ENCODE data around the gene ADH6. TPM values are rescaled to one million over a fixed set of nuclear protein-coding genes. Genes with fewer than 3 reads are reported as not detected.

ADH6 gene
- total and polyA plus RNA-seq, 9 of the 15 experiments (the other 6 are each of a cell fraction or from before 2014, with no cell fraction given), result 0.13 TPM; not detected in 8

GRCh38 chr4:99159699-99160098, 59.3 kb downstream of the ADH6 start:
- Histone ChIP-seq H3K9me3 (replicated peaks; ENCODE audit: control insufficient read depth, insufficient read depth, low read depth, low read length) (no peaks in the 10 kb centered on the region), H3K36me3 (ENCODE audit: control insufficient read depth, insufficient read depth, low read length) (no peaks in the 10 kb centered on the region), H3K9ac (ENCODE audit: insufficient read depth in 1 of 2, low read depth in 2 of 2, low read length in 2 of 2) (no peak overlapping the region), H3K4me1 (replicated peaks in 1 of 2; ENCODE audit: control insufficient read depth in 2 of 2, insufficient read depth in 2 of 2, low read length in 2 of 2) (no peaks in the 10 kb centered on the region), H3K27me3 (ENCODE audit: control insufficient read depth in 2 of 2, insufficient read depth in 2 of 2, low read length in 2 of 2) (no peaks in the 10 kb centered on the region), H3K4me3 (no peak overlapping the region), H3K9me1 (ENCODE audit: control insufficient read depth, insufficient read depth, low read length) (no peaks in the 10 kb centered on the region), H4K20me1 (replicated peaks; ENCODE audit: control insufficient read depth, insufficient read depth, low read length) (no peaks in the 10 kb centered on the region), H3K4me2 (ENCODE audit: insufficient read depth, low read length) (no peak overlapping the region), H3K27ac (ENCODE audit: extremely low read depth, low read depth, low read length) (no peak overlapping the region), H2AFZ (ENCODE audit: low read depth, low read length) (no peak overlapping the region), H3K79me2 (ENCODE audit: control insufficient read depth, insufficient read depth, low read length) (no peaks in the 10 kb centered on the region)
- in situ Hi-C loops (cut with MboI) (no loop called here), intact Hi-C loops (cut with micrococcal nuclease) (no loop called here)
- no peak for DNase-seq (ENCODE audit: extremely low read depth in 1 of 4, low spot score in 3 of 4)
- no peak; the same call in 2 of the 3 replicates for ATAC-seq
- no peak for TF ChIP-seq ZNF778 (CRISPR knock-in tag; IDR thresholded peaks at IDR 0.05)
- TF ChIP-seq ZNF444 (CRISPR knock-in tag; IDR thresholded peaks at IDR 0.05), result no peak
- TF ChIP-seq MAZ (CRISPR knock-in tag; conservative IDR thresholded peaks at IDR 0.05 in 1 of 2, IDR thresholded peaks at IDR 0.05 in 1 of 2), result no peak
- FAIRE-seq, result peak; percentile 29
- no TSS peak for BruUV-seq (replicated peaks)
- 0% methylated on average over 1 of the region's 1 CpG for WGBS (ENCODE audit: insufficient coverage, low coverage, missing lambda C conversion rate)
- CTCF ChIA-PET (ENCODE audit: low intra/inter-chr PET ratio), result no interaction called here
- POLR2A ChIA-PET, result no interaction called here

- Histone ChIP-seq H3K9ac (ENCODE audit: insufficient read depth in 1 of 2, low read depth in 2 of 2, low read length in 2 of 2) (no peak overlapping the region), H3K27me3 (ENCODE audit: control insufficient read depth in 2 of 2, insufficient read depth in 2 of 2, low read length in 2 of 2) (no peaks in the 10 kb centered on the region), H3K36me3 (ENCODE audit: control insufficient read depth, insufficient read depth, low read length) (no peaks in the 10 kb centered on the region), H3K4me2 (ENCODE audit: insufficient read depth, low read length) (no peak overlapping the region), H3K4me1 (replicated peaks in 1 of 2; ENCODE audit: control insufficient read depth in 2 of 2, insufficient read depth in 2 of 2, low read length in 2 of 2) (no peaks in the 10 kb centered on the region), H2AFZ (ENCODE audit: low read depth, low read length) (no peak overlapping the region), H3K79me2 (ENCODE audit: control insufficient read depth, insufficient read depth, low read length) (no peaks in the 10 kb centered on the region), H3K4me3 (no peak overlapping the region), H3K9me3 (replicated peaks; ENCODE audit: control insufficient read depth, insufficient read depth, low read depth, low read length) (no peaks in the 10 kb centered on the region), H3K9me1 (ENCODE audit: control insufficient read depth, insufficient read depth, low read length) (no peaks in the 10 kb centered on the region), H4K20me1 (replicated peaks; ENCODE audit: control insufficient read depth, insufficient read depth, low read length) (no peaks in the 10 kb centered on the region), H3K27ac (ENCODE audit: extremely low read depth, low read depth, low read length) (no peak overlapping the region)
- in situ Hi-C loops (cut with MboI), result no loop called here
- ChIA-PET CTCF (ENCODE audit: low intra/inter-chr PET ratio) (no interaction called here), POLR2A (no interaction called here)
- 3% methylated on average over 3 of the region's 3 CpGs for WGBS (ENCODE audit: insufficient coverage, low coverage, missing lambda C conversion rate)
- no peak for ATAC-seq
- TF ChIP-seq PHB (CRISPR knock-in tag; IDR thresholded peaks at IDR 0.05), result no peak
- TF ChIP-seq ZNF717 (CRISPR knock-in tag; IDR thresholded peaks at IDR 0.05), result no peak
- TF ChIP-seq NBN (IDR thresholded peaks at IDR 0.05; ENCODE audit: low read depth), result no peak
- no peak for TF ChIP-seq HNRNPUL1 (IDR thresholded peaks at IDR 0.05; ENCODE audit: low read length)
- no peak for TF ChIP-seq CHD4 (IDR thresholded peaks at IDR 0.05; ENCODE audit: insufficient read depth, insufficient replicate concordance, low read depth, low read length, poor library complexity, severe bottlenecking)
- no peak for TF ChIP-seq GTF2A2 (tag; IDR thresholded peaks at IDR 0.05)
- TF ChIP-seq TAF1 (IDR thresholded peaks at IDR 0.05; ENCODE audit: control insufficient read depth, extremely low read depth, insufficient read depth, low read length, severe bottlenecking), result no peak
- TF ChIP-seq NELFE (IDR thresholded peaks at IDR 0.05; ENCODE audit: insufficient read depth, insufficient read length), result no peak
- TF ChIP-seq ZZZ3 (IDR thresholded peaks at IDR 0.05), result no peak
- no peak for TF ChIP-seq FOXK2 (conservative IDR thresholded peaks at IDR 0.05 in 1 of 2, IDR thresholded peaks at IDR 0.05 in 1 of 2; ENCODE audit: low read depth in 2 of 2)
- TF ChIP-seq ARID3B (CRISPR knock-in tag; IDR thresholded peaks at IDR 0.05; ENCODE audit: borderline replicate concordance), result no peak
- no peak for TF ChIP-seq FIP1L1 (IDR thresholded peaks at IDR 0.05; ENCODE audit: low read depth, low read length, poor library complexity, severe bottlenecking)
- TF ChIP-seq PTBP1 (IDR thresholded peaks at IDR 0.05; ENCODE audit: low read depth, low read length), result no peak
- TF ChIP-seq RBM22 (IDR thresholded peaks at IDR 0.05; ENCODE audit: low read depth, low read length, poor library complexity, severe bottlenecking), result no peak
- DNase-seq (ENCODE audit: extremely low read depth in 1 of 4, low spot score in 3 of 4), result no peak
- BruUV-seq (replicated peaks), result no TSS peak
- no peak for FAIRE-seq
- intact Hi-C loops (cut with micrococcal nuclease), result no loop called here
These were observed 61.5 kb downstream of the ADH6 start for GRCh38 chr4:99157478-99157935.

Measured in K562 (cell line).